Left renal pelvis (tissue), 4 donors: ENCODE measurements around the gene ETS2. TPM values are rescaled to one million over a fixed set of nuclear protein-coding genes. Genes with fewer than 3 reads are reported as not detected.
A peak's percentile ranks its signal among the peaks of the same experiment; 100 is the strongest.

Source experiments
- DNase-seq, 4 donors: peaks; one replicate each; pipeline ENCODE4 v3.0.0-alpha.2; 2013; ENCODE audit warnings: low read depth in 4 of 4, low spot score in 3 of 4
- polyA plus RNA-seq, 4 donors: library from polyadenylated mRNA; unstranded; fragments of 120-200 nt; gene quantifications; one replicate each; pipeline ENCODE4 v1.2.1, GENCODE V29; 2013; ENCODE audit not compliant: insufficient read length in 4 of 4

Gene ETS2
- polyA plus RNA-seq, 4 donors: 42.3 to 58.7 (median 48.9) TPM

DNA sequence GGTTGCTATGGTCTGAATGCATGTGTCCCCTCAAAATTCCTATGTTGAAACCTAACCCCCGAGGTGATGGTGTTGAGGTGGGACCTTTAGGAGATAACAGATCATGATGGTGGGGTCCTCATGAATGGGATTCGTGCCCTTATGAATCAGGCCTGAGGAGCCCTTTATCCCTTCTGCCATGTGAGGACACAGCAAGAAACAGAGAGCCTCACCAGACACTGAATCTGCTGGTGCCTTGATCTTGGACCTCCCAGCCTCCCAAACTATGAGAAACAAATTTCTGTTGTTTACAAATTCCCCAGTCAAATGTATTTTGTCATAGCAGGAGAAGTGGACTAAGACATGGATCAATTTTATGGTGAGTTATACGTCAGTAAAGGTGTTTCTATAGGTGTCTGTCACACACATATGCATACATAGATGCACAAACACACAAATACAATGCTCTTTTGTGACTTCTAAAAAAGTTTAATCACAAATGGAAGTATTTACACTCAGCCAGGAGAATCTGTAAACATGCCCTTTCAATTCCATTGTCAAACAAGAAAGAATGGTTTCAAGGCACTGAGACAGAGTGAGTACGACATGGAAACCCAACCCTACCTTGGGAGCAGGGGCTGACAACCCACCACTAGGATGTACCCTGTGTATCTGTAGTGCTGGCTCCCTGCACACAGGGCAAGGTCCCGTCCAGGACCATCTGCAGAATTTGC is 5.5 kb upstream of the ETS2 start:
- DNase-seq: no peak

DNA sequence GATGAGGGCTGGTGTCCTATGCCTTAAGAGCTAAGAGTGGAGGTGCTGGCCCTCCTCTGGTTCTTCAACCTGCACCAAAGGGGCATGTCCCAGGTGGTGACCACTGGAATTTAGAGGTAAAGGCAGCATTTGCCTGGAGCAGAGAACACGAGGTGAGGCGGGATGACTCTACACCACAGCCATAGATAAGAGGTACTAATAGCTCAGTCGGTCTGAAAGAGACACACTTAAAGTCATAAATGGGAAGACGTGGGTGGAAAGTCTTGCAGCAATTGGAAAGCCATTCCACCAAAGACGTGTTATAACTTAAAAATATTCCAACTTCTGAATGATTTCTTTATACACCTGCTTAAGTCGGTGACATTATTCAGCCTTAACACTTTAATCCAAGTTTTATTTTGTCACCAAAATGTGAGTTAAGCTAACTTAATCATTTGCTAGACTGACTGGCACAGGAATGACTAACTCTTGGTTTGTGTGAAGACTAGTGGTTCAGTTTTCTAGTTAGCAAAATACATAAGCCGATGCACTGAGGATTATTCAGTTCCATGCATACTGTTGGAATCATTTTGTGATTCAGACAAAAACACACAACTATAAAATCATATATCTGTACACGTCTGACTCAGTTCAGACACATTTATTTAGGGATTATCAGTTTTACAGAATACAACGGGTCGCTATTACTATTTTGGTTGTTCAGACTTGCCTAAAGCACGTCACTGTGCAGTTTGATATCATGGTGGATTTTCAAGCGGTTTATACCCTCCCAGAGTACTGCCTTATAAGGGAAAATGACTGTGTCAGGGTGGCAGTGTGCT is 4.6 kb upstream of the ETS2 start:
- DNase-seq: no peak

DNA sequence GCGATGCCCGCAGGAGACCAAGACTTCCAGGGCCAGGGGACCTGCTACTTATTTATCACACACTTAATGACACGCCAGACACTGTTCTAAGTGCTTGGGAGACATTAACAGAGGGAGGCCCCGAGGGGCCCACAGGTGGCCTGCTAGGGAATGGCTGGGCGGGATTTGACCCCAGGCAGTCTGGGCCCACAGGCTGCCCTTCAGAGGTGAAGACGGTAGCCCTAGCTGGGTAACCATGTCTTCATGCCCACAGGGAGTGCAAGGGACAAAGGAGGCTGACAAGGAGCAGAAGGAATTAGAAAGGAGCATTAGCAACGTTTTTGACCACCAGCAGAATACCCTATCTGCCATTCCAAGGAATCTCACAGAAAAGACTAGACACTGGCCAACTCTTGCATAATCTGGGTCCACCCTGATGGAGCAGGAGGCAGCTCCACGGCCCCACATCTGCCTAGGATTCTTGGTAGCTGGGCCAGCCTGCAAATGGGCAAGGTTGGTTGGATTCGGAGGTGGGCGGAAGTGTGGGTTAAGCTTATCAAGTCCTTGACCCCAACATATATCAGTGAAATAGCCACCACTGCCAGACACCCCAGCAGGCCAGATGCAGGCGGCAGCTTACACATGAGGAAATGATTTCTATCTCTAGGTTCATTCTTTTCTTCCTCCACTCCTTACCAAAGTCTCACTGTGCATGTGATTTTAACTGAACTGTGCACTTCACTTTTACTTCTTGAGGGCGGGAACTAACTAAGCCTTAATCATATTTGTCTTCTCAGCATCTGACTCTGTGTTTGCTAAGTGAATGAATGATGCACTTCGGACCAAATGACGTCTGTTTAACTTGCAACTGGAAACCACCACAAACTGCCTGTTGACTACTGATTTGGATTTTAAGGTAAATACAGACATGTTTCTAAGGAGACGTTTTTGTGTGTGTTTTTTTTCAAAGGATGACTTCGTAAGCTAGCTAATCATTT is 3.4 kb upstream of the ETS2 start:
- no peak for DNase-seq

DNA sequence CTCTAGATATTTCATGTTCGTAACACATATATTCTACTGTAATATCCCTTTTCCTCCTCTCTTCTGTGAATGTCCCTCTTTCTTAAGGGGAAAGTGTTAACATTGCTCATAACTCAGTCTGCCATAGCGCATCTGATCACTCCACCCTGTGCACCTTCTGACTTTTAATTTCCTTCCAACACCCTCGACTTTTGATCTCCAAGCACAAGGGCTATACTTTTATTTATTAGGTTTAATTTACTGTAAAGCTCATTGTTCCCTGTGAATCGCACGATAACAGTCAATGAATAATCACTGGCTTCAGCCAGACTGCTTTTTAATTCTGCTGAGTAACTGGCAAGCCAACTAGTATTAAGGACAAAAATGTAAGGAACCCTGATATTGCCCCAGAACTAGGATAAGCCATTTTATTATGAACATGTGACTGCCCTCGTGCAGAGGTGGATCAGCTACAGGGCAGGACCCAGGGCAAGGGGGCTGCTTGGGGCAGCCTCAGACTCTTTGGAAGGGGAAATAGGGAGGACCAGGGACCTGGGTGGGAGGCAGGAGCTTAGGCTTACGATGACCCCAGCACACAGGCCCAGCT is 2.6 kb upstream of the ETS2 start:
- DNase-seq: no peak

DNA sequence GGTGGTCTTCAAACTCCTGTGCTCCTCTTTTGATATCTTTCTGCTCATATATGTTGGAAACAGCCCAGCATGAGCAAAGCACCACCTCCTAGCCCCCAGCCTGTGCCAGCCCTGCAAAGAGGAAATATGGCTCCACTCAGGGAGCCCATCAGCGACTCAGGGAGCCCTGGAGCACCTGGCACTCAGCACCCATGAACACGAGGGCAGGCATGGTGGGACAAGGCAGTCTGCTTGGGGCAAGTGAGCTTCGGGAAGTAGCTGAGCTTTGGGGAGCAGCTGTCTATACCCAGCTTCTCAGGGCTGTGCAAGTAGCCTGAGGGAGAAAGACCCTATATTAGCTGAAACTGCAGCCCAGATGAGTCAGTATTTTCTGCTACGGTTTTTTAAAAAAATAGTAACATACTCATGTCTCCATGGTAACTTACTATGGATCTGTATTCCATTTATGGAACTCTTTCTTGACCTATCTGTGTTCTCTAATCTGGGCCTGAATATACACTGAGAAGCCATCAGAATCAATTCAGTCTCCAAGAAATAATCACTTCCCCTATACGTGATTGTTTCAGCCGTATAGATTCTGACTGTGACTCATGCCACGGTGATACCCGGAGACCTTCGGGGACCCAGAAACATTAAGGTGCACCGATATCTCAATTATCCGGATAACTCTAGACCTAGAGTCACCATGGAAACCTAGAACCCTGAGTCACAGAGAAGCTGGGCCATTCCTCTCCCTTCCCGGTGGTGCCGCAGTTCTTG is 1.5 kb upstream of the ETS2 start:
- DNase-seq: no peak

DNA sequence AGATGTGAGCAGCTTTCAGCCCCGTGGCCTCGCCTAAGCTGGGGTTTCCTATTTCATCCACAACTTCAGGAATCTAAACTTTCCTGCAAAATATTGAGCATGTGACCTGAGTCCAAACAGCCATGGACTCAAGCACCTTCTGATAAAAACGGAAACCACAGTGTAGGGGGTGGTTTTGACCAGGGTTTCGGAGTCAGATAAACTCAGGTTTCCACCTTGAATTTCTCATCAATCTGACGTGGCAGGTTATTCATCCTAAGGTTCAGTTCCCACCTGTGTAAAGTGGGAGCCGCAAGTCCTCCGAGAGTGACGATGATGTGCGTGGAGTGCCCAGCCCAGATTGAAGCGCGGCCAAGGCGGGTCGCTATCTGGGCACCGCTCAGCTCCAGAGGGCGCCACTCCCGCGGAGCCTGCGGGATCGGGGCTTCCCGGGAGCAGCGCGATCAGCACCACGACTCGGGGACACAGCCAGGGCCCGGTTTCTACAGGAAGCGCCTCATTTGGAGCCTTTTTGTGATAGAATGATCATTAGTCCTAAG is 871 bp upstream of the ETS2 start:
- DNase-seq: peak in 1 of 4 donors; percentile 42

DNA sequence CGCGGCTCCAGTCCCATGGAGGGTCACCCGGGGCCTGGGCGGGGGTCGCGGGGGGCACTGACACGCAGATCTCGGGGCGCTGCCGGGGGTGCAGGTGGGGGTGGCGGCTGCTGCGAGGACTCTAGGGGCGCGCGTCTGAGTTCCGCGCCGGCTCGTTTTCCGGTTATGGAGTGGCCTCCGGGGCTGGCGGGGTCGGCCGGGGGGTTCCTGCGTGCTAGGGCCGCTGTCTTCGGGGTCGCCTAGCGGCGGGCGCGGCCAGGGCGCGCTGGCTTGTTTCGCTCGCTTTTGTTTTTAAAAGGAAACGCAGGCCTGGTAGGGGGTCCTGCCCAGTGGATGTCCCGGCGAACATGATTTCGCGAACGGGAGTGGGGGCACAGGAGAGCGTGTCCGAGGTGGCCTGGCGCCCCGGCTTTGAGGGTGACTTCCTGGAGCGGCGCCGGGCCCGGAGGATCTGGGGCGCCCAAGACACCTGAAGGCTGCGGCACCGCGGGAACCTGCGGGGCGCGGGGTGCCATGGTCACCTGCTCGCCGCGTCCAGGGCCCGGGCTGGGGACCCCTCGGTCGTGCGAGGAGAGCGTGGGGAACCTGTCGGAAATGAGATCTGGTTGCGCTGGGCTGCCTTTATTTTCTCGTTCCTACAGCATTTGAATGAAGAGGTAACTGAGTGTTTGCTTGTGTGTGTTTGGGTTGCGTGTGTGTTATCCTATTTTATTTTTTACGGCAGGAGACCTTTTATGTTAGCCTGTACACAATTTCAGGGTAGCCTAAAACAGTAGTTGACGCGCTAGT is 618 bp downstream of the ETS2 start:
- DNase-seq: no peak

DNA sequence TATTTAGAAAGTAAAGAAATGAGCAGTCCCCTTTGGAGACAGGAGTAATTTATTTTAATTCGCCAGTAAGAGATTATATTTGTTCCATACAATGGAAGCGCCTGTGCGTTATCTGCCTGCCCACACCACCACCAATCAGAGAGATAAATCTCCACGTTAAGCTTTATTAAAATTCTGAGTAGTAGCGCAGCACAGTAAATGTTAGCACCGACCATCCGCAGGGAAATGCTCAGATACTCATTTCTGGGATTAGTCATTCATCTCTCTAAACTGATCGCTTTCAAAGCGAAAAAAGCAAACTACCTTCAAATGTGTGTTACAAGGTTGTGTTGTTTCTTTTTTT is 1.2 kb downstream of the ETS2 start:
- no peak for DNase-seq

DNA sequence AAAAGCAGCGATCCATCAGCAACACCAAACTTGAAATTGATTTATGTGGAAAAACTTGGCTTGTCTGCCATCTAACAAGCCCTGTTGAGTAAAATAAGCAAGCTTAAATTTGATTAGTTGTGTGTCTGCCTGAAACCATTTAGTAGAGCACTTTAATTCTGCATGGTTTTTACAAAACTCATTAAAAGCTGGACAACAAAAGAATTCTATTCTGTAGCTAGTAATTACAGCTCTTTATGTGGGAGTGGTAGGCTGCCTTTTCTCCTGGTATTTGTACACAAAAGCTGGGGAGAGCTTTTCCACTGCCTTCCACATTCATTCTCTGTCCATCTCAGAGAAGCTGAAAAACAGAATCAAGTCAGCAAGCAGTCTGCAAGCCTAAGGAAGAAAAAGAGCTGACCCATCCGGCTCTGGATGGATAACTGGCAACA is 1.7 kb downstream of the ETS2 start:
- no peak for DNase-seq

DNA sequence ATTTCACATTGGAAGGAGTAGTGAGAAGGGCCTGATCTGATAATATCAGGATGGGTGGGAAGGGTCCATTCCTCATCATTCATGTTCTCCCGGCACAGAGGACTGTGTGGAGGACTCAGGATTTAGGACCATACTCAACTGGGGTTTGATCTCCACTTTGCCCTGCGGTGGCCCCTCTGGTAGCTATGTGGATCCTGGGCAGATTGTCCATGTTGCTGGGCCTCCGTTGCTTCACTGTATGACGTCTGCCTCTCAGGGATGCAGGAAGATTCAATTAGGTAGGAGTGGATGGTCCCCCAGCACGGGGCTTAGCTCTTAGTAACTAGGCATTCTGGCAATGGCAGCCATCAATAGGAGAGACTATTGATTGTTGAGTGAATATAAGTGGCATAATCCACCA is 2.3 kb downstream of the ETS2 start:
- no peak for DNase-seq

DNA sequence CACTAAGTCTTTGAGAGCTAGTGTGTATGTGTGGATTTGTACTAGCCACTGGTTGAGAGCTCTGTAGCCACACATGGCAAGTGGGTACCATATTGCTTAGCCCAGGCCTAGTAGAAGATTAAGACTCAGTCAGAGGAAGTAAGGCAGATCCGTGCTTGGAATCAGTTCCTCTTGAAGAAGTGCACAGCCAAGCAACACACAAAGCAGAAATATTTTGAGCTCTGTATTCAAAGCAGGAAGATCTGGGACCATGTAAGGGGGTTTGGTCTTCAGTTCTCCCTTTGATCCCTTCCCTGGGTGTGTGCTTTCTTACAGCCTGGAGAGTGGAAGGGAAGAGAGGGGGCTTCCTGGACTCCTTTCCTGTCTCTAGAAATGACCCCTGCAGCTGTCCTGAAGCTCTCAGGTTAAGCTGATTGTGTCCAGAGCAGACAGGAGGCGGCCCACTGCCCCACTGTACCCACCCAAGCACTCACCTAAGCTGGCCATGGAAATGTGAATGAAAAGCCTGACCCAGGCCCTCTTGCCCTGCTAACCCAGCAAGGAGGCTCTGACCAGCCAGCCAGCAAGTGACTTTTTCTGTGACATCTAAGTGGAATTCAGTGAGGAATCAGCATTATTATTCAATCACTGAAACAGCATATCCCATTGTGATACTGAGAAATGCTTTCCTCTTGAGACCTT is 3.6 kb downstream of the ETS2 start:
- no peak for DNase-seq

DNA sequence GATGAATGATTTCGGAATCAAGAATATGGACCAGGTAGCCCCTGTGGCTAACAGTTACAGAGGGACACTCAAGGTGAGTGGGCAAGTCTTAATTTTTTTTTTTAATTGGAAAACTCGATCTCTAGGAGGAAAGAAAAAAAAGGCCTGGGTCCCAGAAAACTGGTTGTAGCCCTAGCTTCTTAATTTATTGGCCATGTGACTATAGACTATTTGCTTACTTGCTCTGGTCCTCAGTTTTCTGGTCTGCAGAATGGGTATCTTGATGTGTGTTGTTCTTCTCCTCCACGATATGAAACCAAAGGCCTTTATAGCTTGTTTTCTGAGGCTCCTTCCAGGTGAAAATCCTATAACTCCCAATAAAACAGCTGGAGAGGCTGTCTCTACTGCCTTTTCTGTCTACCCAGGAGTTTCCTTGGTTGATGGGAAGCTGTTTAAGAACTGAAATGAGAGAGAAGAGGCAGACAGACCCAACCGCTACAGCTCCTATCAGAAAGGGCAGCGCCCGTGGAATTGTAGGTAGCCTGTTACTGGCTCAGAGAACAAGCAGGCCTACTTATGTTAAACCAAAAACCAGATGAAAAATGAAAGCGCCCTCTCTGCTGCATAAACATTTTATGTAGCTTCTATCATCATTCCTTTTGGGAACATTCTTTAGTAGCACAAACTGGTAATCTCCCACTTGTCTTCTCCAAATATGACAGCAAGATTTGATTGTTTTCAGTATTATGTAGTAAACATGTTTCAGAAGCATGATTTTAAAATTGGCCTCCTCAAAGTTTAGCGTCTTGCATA is 4.5 kb downstream of the ETS2 start:
- DNase-seq: no peak

DNA sequence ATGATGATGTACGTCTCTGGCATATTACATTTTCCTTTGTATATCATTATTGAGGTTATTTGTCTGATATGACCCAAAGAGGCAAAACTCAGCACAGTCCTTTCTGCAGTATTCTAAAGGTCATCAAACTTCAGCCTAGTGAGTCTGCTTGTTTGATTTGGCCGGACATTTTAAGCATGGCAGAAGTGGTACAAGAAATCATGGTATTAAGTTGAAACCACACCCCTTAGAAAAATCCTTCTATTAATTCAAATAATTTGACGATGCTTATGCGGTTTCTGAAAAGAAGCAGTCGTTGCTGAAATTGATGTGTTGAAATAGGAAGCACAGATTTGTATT is 5.1 kb downstream of the ETS2 start:
- no peak for DNase-seq

DNA sequence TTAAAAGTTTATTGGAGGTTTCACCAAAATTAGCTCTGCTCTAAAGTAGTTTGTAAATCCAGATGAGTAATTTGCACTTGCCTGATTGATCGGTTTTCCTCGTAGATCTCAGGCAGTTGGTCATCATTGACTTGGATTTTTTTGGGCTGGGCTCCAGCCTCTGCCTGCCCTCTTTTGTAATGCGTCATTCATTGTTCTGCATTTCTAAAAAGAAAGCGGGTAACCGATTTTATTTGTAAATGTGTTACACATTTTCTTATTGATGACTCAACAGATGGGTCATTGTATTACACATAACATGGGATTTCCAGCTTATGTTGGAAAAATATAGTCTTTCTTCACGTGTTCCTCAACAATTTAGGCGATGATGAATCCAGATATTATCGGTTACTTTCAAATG is 5.5 kb downstream of the ETS2 start:
- DNase-seq: no peak

DNA sequence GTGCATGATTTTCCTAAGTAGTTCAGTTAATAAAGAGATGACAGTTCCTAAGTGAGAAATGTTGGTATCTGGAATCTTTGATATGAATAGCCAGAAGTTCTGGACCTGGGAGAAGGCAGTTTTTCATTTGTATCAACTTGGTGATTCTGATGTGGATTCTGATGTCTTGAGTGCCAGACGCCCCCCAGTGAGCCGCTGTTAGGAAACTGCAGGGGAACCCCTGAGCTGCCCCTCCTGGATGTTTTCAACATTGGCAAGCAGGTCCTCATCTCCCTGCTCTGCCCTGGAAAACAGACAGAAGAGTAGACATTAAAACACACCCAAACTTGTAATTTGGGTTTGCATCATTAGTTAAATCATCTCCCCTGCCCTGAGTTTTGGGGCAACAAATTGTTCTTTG is 7.4 kb downstream of the ETS2 start:
- DNase-seq: no peak

DNA sequence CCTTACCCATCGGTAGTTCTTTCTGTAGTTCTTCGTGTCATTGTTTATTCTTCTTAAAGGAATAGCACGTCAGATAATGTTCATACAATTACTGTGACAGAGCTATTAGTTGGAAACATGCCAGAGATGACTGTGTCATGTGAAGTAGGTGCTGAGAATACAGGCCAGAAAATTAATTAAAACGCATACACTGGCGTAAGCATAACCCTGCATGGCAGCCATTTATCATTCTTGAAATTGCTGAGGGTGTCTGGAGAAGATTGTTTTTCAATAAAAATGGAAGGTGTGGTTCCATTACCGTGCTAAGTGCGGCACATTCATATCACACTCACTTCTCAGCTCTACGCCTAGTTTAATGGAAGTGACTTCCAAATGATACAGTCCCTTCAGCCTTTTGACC is 7.8 kb downstream of the ETS2 start:
- no peak for DNase-seq

DNA sequence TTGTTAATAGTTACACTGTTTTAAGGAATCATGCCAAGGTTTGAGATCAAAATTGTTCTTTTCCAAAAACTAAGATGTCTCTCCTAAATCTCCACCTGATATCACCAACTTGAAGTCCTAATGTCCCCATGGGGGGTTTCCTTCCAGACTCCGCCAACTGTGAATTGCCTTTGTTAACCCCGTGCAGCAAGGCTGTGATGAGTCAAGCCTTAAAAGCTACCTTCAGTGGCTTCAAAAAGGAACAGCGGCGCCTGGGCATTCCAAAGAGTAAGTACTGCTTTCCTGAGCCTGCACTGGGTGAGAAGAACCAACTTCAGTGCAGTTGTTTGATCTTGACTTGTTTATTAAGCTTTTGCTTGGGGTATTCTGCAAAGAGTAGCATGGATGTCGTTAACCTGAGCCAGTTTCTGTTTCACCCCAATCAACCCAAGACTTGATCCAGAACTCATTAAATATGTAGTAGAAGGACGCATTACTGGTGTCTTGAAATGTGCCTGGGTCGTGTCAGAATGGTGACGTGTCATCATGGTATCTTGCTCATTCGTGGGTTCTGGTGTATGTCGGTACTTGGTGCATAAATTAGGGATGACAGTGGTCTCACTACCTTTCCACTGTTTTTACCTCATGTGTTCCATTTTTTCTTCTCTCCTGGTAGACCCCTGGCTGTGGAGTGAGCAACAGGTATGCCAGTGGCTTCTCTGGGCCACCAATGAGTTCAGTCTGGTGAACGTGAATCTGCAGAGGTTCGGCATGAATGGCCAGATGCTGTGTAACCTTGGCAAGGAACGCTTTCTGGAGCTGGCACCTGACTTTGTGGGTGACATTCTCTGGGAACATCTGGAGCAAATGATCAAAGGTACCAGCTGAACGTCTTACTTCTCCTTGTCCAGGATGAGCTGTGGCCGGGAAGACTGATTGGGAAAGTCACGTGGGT is 8.7 kb downstream of the ETS2 start:
- DNase-seq: no peak
